Neural cell (in vitro differentiated cells): ENCODE measurements around the gene PNRC2.
"Not testable (repeated sequence)": the region's sequence is repeated elsewhere in the genome, so short reads cannot be mapped to it uniquely, and the experiment has no call there.

Source experiments
- SMC3 ChIP-seq: fragments of 450-650 bp; conservative IDR thresholded peaks from 2 replicates; pipeline ENCODE4 v1.6.1; 2014; ENCODE audit warnings: antibody characterized with exemption, mild to moderate bottlenecking, moderate library complexity; ENCODE audit not compliant: poor library complexity
- TF ChIP-seq, protein P1 (sequence below): fragments of 450-650 bp; IDR thresholded peaks from 2 replicates; pipeline ENCODE4 v1.5.1; 2014; ENCODE audit warnings: antibody characterized with exemption, mild to moderate bottlenecking, moderate library complexity; ENCODE audit not compliant: poor library complexity, severe bottlenecking

DNA sequence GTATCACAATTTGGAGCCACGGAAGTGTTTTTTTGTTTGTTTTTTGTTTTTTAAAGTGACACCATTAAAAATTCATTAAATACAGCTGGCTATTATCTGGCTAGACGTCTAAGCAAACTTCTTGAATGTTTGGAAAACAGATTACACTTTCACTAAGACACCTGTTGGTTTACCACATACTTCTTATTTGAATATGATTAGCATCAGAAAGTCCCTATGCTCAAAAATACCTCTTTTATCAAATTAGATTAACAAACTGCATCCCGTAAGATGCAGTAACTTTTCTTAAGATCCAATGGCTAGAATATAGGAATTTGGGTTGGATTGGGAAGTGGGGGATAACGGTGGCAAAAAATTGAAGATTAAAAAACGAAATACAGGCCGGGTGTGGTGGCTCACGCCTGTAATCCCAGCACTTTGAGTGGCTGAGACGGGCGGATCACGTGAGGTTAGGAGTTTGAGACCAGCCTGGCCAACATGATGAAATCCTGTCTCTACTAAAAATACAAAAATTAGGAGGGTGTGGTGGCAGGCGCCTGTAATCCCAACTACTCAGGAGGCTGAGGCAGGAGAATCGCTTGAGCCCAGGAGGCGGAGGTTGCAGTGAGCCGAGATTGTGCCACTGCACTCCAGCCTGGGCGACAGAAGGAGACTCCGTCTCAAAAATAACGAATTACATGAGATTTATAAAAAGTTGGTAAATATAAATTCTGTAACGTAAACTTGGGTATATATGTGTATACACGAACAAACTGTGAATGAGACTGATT lies 1.4 kb upstream of the PNRC2 start:
- TF ChIP-seq, protein P1, sequence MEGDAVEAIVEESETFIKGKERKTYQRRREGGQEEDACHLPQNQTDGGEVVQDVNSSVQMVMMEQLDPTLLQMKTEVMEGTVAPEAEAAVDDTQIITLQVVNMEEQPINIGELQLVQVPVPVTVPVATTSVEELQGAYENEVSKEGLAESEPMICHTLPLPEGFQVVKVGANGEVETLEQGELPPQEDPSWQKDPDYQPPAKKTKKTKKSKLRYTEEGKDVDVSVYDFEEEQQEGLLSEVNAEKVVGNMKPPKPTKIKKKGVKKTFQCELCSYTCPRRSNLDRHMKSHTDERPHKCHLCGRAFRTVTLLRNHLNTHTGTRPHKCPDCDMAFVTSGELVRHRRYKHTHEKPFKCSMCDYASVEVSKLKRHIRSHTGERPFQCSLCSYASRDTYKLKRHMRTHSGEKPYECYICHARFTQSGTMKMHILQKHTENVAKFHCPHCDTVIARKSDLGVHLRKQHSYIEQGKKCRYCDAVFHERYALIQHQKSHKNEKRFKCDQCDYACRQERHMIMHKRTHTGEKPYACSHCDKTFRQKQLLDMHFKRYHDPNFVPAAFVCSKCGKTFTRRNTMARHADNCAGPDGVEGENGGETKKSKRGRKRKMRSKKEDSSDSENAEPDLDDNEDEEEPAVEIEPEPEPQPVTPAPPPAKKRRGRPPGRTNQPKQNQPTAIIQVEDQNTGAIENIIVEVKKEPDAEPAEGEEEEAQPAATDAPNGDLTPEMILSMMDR = not testable (repeated sequence)
- not testable (repeated sequence) for TF ChIP-seq SMC3
